HEK293 (cell line): ENCODE results near the gene CMAS.

ENCODE experiments used
- KLF10 ChIP-seq: fragments of 450-650 bp; IDR thresholded peaks from 2 replicates; pipeline ENCODE4 v1.5.1; 2018; ENCODE audit warnings: missing biosample characterization, mild to moderate bottlenecking, missing genetic modification characterization
- MYNN ChIP-seq: fragments of 450-650 bp; formaldehyde crosslinking; IDR thresholded peaks from 2 replicates; pipeline ENCODE4 v1.5.1; 2016; ENCODE audit warnings: missing biosample characterization, missing genetic modification characterization, borderline replicate concordance
- MZF1 ChIP-seq: fragments of 450-650 bp; formaldehyde crosslinking; IDR thresholded peaks from 2 replicates; pipeline ENCODE4 v1.5.1; 2017; ENCODE audit warnings: missing biosample characterization, missing genetic modification characterization, borderline replicate concordance
- OVOL3 ChIP-seq: fragments of 450-650 bp; formaldehyde crosslinking; IDR thresholded peaks from 2 replicates; pipeline ENCODE4 v1.5.1; 2016; ENCODE audit warnings: missing biosample characterization, missing genetic modification characterization
- PRDM10 ChIP-seq: fragments of 450-650 bp; formaldehyde crosslinking; IDR thresholded peaks from 2 replicates; pipeline ENCODE4 v1.5.1; 2016; ENCODE audit warnings: missing biosample characterization, missing genetic modification characterization
- SCRT1 ChIP-seq: fragments of 450-650 bp; formaldehyde crosslinking; IDR thresholded peaks from 2 replicates; pipeline ENCODE4 v1.5.1; 2016; ENCODE audit warnings: missing biosample characterization, missing genetic modification characterization, borderline replicate concordance
- TSHZ1 ChIP-seq: fragments of 450-650 bp; formaldehyde crosslinking; IDR thresholded peaks from 2 replicates; pipeline ENCODE4 v1.5.1; 2016; ENCODE audit warnings: missing biosample characterization, missing genetic modification characterization, borderline replicate concordance
- ZBTB21 ChIP-seq: fragments of 450-650 bp; formaldehyde crosslinking; IDR thresholded peaks from 2 replicates; pipeline ENCODE4 v1.5.1; 2017; ENCODE audit warnings: missing biosample characterization, missing genetic modification characterization
- ZNF121 ChIP-seq: fragments of 450-650 bp; formaldehyde crosslinking; IDR thresholded peaks from 2 replicates; pipeline ENCODE4 v1.5.1; 2016; ENCODE audit warnings: missing biosample characterization, missing genetic modification characterization
- ZNF133 ChIP-seq: fragments of 450-650 bp; formaldehyde crosslinking; IDR thresholded peaks from 2 replicates; pipeline ENCODE4 v1.5.1; 2016; ENCODE audit warnings: missing biosample characterization, missing genetic modification characterization
- ZNF155 ChIP-seq: fragments of 450-650 bp; formaldehyde crosslinking; IDR thresholded peaks from 2 replicates; pipeline ENCODE4 v1.5.1; 2016; ENCODE audit warnings: missing biosample characterization, missing genetic modification characterization
- ZNF16 ChIP-seq: fragments of 450-650 bp; formaldehyde crosslinking; IDR thresholded peaks from 2 replicates; pipeline ENCODE4 v1.5.1; 2016; ENCODE audit warnings: low read depth, missing biosample characterization, missing genetic modification characterization
- ZNF221 ChIP-seq: fragments of 450-650 bp; formaldehyde crosslinking; IDR thresholded peaks from 2 replicates; pipeline ENCODE4 v1.5.1; 2017; ENCODE audit warnings: missing biosample characterization, missing genetic modification characterization, borderline replicate concordance
- ZNF274 ChIP-seq, 2 experiments: fragments of 200-500 bp in 1 of 2; fragments of 450-650 bp in 1 of 2; sonication (Bioruptor generic) in 1 of 2; formaldehyde crosslinking in 1 of 2; IDR thresholded peaks; 2 replicates each; pipeline versions ENCODE4 v1.5.1 to v1.6.1; 2014 to 2016; ENCODE audit warnings: borderline replicate concordance in 1 of 2, inconsistent platforms in 1 of 2, low read length in 1 of 2, missing biosample characterization in 1 of 2, missing genetic modification characterization in 1 of 2
- ZNF311 ChIP-seq: fragments of 450-650 bp; formaldehyde crosslinking; IDR thresholded peaks from 2 replicates; pipeline ENCODE4 v1.5.1; 2017; ENCODE audit warnings: missing biosample characterization, missing genetic modification characterization, borderline replicate concordance
- ZNF501 ChIP-seq: fragments of 450-650 bp; formaldehyde crosslinking; IDR thresholded peaks from 2 replicates; pipeline ENCODE4 v1.5.1; 2016; ENCODE audit warnings: missing biosample characterization, missing genetic modification characterization
- ZNF549 ChIP-seq: fragments of 450-650 bp; IDR thresholded peaks from 2 replicates; pipeline ENCODE4 v1.5.1; 2018; ENCODE audit warnings: missing biosample characterization, missing genetic modification characterization, mild to moderate bottlenecking, inconsistent platforms, moderate library complexity
- TF ChIP-seq, protein P1 (sequence below): fragments of 450-650 bp; IDR thresholded peaks from 2 replicates; pipeline ENCODE4 v1.5.1; 2018; ENCODE audit warnings: missing biosample characterization, missing genetic modification characterization
- TF ChIP-seq, protein P2 (sequence below): fragments of 450-650 bp; IDR thresholded peaks from 2 replicates; pipeline ENCODE4 v1.5.1; 2018; ENCODE audit warnings: missing biosample characterization, mild to moderate bottlenecking, missing genetic modification characterization
- TF ChIP-seq, protein P3 (sequence below): fragments of 450-650 bp; formaldehyde crosslinking; IDR thresholded peaks from 2 replicates; pipeline ENCODE4 v1.5.1; 2016; ENCODE audit warnings: missing biosample characterization, missing genetic modification characterization, low read depth
- TF ChIP-seq, protein P4 (sequence below): fragments of 450-650 bp; formaldehyde crosslinking; IDR thresholded peaks from 2 replicates; pipeline ENCODE4 v1.5.1; 2017; ENCODE audit warnings: missing biosample characterization, missing genetic modification characterization
- TF ChIP-seq, protein P5 (sequence below): fragments of 450-650 bp; formaldehyde crosslinking; IDR thresholded peaks from 2 replicates; pipeline ENCODE4 v1.5.1; 2016; ENCODE audit warnings: missing biosample characterization, missing genetic modification characterization

Gene CMAS

GRCh38 chr12:22046090-22046967, at the start of gene CMAS (continued):
- TF ChIP-seq ZNF274 (IDR thresholded peaks at IDR 0.05; ENCODE audit: low read length) (no peak), ZNF274 (tag by site-specific recombination; IDR thresholded peaks at IDR 0.05; ENCODE audit: borderline replicate concordance) (no peak), ZNF16 (no peak), ZNF549 (no peak), ZNF501 (tag by site-specific recombination) (peak; percentile 63), ZNF121 (tag by site-specific recombination) (peak; percentile 59; the same call in 1 of the 2 replicates), SCRT1 (tag by site-specific recombination) (no peak), MZF1 (tag by site-specific recombination) (0 out of 2 replicates have a peak, but pooled peaks have one; percentile 14), ZNF155 (tag by site-specific recombination) (no peak), OVOL3 (no peak), MYNN (tag by site-specific recombination) (no peak), ZNF311 (tag by site-specific recombination) (no peak), ZBTB21 (tag by site-specific recombination) (0 out of 2 replicates have a peak, but pooled peaks have one; percentile 7), KLF10 (tag by site-specific recombination) (0 out of 2 replicates have a peak, but pooled peaks have one; percentile 5), ZNF221 (tag by site-specific recombination) (no peak), PRDM10 (tag by site-specific recombination) (peak; percentile 86), ZNF133 (tag by site-specific recombination) (no peak), TSHZ1 (tag by site-specific recombination) (no peak)
- TF ChIP-seq, protein P1, sequence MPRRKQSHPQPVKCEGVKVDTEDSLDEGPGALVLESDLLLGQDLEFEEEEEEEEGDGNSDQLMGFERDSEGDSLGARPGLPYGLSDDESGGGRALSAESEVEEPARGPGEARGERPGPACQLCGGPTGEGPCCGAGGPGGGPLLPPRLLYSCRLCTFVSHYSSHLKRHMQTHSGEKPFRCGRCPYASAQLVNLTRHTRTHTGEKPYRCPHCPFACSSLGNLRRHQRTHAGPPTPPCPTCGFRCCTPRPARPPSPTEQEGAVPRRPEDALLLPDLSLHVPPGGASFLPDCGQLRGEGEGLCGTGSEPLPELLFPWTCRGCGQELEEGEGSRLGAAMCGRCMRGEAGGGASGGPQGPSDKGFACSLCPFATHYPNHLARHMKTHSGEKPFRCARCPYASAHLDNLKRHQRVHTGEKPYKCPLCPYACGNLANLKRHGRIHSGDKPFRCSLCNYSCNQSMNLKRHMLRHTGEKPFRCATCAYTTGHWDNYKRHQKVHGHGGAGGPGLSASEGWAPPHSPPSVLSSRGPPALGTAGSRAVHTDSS (tag by site-specific recombination): no peak
- TF ChIP-seq, protein P2, sequence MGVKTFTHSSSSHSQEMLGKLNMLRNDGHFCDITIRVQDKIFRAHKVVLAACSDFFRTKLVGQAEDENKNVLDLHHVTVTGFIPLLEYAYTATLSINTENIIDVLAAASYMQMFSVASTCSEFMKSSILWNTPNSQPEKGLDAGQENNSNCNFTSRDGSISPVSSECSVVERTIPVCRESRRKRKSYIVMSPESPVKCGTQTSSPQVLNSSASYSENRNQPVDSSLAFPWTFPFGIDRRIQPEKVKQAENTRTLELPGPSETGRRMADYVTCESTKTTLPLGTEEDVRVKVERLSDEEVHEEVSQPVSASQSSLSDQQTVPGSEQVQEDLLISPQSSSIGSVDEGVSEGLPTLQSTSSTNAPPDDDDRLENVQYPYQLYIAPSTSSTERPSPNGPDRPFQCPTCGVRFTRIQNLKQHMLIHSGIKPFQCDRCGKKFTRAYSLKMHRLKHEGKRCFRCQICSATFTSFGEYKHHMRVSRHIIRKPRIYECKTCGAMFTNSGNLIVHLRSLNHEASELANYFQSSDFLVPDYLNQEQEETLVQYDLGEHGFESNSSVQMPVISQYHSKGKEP: no peak
- TF ChIP-seq, protein P3, sequence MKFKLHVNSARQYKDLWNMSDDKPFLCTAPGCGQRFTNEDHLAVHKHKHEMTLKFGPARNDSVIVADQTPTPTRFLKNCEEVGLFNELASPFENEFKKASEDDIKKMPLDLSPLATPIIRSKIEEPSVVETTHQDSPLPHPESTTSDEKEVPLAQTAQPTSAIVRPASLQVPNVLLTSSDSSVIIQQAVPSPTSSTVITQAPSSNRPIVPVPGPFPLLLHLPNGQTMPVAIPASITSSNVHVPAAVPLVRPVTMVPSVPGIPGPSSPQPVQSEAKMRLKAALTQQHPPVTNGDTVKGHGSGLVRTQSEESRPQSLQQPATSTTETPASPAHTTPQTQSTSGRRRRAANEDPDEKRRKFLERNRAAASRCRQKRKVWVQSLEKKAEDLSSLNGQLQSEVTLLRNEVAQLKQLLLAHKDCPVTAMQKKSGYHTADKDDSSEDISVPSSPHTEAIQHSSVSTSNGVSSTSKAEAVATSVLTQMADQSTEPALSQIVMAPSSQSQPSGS (tag by site-specific recombination): no peak
- TF ChIP-seq, protein P4, sequence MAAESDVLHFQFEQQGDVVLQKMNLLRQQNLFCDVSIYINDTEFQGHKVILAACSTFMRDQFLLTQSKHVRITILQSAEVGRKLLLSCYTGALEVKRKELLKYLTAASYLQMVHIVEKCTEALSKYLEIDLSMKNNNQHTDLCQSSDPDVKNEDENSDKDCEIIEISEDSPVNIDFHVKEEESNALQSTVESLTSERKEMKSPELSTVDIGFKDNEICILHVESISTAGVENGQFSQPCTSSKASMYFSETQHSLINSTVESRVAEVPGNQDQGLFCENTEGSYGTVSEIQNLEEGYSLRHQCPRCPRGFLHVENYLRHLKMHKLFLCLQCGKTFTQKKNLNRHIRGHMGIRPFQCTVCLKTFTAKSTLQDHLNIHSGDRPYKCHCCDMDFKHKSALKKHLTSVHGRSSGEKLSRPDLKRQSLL (tag by site-specific recombination): peak; percentile 34; the same call in 1 of the 2 replicates
- TF ChIP-seq, protein P5, sequence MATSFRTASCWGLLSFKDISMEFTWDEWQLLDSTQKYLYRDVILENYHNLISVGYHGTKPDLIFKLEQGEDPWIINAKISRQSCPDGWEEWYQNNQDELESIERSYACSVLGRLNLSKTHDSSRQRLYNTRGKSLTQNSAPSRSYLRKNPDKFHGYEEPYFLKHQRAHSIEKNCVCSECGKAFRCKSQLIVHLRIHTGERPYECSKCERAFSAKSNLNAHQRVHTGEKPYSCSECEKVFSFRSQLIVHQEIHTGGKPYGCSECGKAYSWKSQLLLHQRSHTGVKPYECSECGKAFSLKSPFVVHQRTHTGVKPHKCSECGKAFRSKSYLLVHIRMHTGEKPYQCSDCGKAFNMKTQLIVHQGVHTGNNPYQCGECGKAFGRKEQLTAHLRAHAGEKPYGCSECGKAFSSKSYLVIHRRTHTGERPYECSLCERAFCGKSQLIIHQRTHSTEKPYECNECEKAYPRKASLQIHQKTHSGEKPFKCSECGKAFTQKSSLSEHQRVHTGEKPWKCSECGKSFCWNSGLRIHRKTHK (tag by site-specific recombination): no peak
